Vagina (tissue), 2 donors: ENCODE results near the gene LCMT1. TPM values are rescaled to one million over a fixed set of nuclear protein-coding genes. Genes with fewer than 3 reads are reported as not detected.

Experiments
- DNase-seq, 2 donors: peaks; one replicate each; pipeline ENCODE4 v3.0.0-alpha.2; 2017; ENCODE audit errors: extremely low spot score in 2 of 2
- H3K27ac ChIP-seq: fragments of 200-600 bp; sonication (generic); one replicate; pipeline ENCODE4 v1.5.1; 2019
- H3K27me3 ChIP-seq: fragments of 200-600 bp; sonication (generic); one replicate; pipeline ENCODE4 v1.5.1; 2019
- H3K36me3 ChIP-seq, 2 donors: fragments of 200-600 bp; sonication (generic); one replicate each; pipeline ENCODE4 v1.5.1; 2017 to 2019
- H3K4me1 ChIP-seq: fragments of 200-600 bp; sonication (generic); one replicate; pipeline ENCODE4 v1.5.1; 2019
- H3K4me3 ChIP-seq, 2 donors: fragments of 200-600 bp; sonication (generic); 1 replicate in 1 of 2; 2 replicates in 1 of 2; pipeline ENCODE4 v1.5.1; 2016 to 2019
- H3K9me3 ChIP-seq: fragments of 200-600 bp; sonication (generic); one replicate; pipeline ENCODE4 v1.5.1; 2019
- POLR2A ChIP-seq, 2 donors: fragments of 450-650 bp; IDR thresholded peaks; one replicate each; pipeline ENCODE4 v1.6.1; 2017; ENCODE audit warnings: antibody characterized with exemption in 2 of 2, mild to moderate bottlenecking in 2 of 2, moderate library complexity in 2 of 2
- POLR2AphosphoS5 ChIP-seq, 2 donors: sonication (generic); formaldehyde crosslinking; IDR thresholded peaks; one replicate each; pipeline ENCODE4 v1.9.0; 2017; ENCODE audit warnings: antibody characterized with exemption in 2 of 2, mild to moderate bottlenecking in 2 of 2, low read depth in 1 of 2; ENCODE audit not compliant: insufficient read depth in 1 of 2
- intact Hi-C: fragments of 100-400 bp; cut with DNase I; formaldehyde crosslinking; loops from one replicate; pipeline ENCODE4 v1.15.1; 2023
- total RNA-seq: library from RNA; depleted of rRNA; stranded (reverse); fragments of >200 nt; gene quantifications from one replicate; pipeline ENCODE4 v1.2.3, GENCODE V29; 2016
- TF ChIP-seq, protein P1 (sequence below), 3 experiments: fragments of 450-650 bp in 2 of 3; fragments of 200-600 bp in 1 of 3; sonication (generic) in 1 of 3; IDR thresholded peaks; one replicate each; pipeline ENCODE4 v1.5.1; 2017 to 2019; ENCODE audit warnings: antibody characterized with exemption in 3 of 3, mild to moderate bottlenecking in 2 of 3, moderate library complexity in 2 of 3

The LCMT1 gene
- total RNA-seq, 1 donor from 2014 or later, result 29.2 TPM

DNA sequence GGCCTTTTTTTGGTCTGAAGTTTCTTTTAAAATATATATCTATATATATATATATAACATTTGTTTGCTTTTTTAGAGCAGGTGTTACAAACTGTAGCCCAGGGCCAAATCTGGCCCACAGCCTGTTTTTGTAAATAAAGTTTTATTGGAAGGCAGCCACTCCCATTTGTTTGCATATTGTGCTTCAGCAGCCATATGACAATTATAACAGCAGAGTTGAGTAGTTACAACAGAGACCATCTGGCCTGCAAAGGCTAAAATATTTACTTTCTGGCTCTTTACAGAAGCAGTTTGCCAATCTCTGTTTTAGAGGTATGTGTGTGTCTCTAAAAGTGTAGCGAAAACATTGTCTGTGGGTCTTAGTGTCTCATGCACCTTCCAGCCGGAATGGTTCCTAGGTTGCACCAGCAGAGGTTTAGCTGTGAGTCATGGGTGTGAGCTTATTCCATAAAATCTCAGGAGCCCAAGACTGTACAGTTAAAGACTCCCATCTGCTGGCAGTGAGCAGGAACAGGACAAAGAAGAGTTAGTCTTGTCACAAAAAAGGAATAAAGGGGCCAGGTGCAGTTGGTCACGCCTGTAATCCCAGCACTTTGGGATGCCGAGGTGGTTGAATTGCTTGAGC, 23.8 kb downstream of the LCMT1 start:
- no peak overlapping the region for H3K27ac ChIP-seq
- no peaks in the 10 kb centered on the region for H3K27me3 ChIP-seq
- no peak for TF ChIP-seq POLR2AphosphoS5 (IDR thresholded peaks at IDR 0.05; ENCODE audit: insufficient read depth in 1 of 2, low read depth in 1 of 2)
- TF ChIP-seq, protein P1, sequence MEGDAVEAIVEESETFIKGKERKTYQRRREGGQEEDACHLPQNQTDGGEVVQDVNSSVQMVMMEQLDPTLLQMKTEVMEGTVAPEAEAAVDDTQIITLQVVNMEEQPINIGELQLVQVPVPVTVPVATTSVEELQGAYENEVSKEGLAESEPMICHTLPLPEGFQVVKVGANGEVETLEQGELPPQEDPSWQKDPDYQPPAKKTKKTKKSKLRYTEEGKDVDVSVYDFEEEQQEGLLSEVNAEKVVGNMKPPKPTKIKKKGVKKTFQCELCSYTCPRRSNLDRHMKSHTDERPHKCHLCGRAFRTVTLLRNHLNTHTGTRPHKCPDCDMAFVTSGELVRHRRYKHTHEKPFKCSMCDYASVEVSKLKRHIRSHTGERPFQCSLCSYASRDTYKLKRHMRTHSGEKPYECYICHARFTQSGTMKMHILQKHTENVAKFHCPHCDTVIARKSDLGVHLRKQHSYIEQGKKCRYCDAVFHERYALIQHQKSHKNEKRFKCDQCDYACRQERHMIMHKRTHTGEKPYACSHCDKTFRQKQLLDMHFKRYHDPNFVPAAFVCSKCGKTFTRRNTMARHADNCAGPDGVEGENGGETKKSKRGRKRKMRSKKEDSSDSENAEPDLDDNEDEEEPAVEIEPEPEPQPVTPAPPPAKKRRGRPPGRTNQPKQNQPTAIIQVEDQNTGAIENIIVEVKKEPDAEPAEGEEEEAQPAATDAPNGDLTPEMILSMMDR (IDR thresholded peaks at IDR 0.05), result no peak
- H3K4me1 ChIP-seq, result peaks cover 1% of the 10 kb centered on the region
- no peak for DNase-seq
- intact Hi-C loops, result no loop called here
- H3K36me3 ChIP-seq, result peaks cover 0 to 46% of the 10 kb centered on the region in 2 donors
- no peaks in the 10 kb centered on the region for H3K9me3 ChIP-seq
- no peak overlapping the region for H3K4me3 ChIP-seq

DNA sequence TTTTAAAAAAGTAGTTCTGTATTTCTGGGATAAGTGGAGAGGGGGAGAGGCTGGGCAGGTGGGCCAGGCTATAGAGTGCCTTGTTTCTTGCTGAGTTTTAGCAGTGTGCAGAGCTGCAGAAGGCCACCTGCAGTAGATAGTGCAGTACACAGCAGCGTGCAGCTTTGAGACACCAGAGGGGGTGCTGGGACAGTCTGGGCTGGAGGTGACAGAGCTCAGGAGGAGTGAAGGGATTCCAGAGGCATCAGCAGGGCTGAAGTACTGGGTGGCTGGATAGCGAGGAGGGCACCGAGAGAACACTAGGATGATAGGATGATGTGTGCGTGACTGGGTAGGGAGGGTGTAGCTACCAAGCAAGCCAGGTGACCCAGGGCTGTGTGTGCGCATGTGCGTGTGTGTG, 26.6 kb downstream of the LCMT1 start:
- intact Hi-C loops, result no loop called here

DNA sequence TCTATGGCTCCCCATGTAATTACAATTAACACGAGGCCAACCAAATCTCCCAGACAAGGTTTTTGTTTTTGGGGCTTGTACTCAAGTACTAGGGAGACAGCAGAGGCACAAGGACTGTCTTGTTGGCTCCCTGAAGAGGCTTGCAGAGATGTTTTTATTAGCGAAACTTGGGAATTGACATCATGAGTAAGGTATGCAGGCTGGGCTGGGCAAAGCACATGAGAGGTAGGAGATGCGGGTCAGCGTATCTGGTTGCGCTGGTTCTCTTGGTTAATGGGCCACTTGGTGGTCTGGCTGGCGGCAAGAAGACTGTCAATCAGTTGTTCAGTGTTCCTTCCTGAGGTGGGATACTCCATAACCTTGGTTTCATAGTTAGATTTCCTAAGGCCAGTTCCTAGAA, 28.9 kb downstream of the LCMT1 start:
- intact Hi-C loops, result no loop called here
- peak overlapping the region; percentile 59 for H3K27ac ChIP-seq
- DNase-seq, result no peak
- no peaks in the 10 kb centered on the region for H3K9me3 ChIP-seq
- H3K27me3 ChIP-seq, result no peaks in the 10 kb centered on the region
- TF ChIP-seq POLR2A (IDR thresholded peaks at IDR 0.05) (no peak), POLR2AphosphoS5 (IDR thresholded peaks at IDR 0.05; ENCODE audit: insufficient read depth in 1 of 2, low read depth in 1 of 2) (no peak)
- TF ChIP-seq, protein P1 (IDR thresholded peaks at IDR 0.05), result no peak
- peaks cover 14% of the 10 kb centered on the region for H3K4me1 ChIP-seq
- H3K4me3 ChIP-seq, result no peak overlapping the region
- H3K36me3 ChIP-seq, result peaks cover 0 to 33% of the 10 kb centered on the region in 2 donors

More for the DNA sequence above, 26.6 kb downstream of the LCMT1 start:
- Histone ChIP-seq H3K36me3 (peaks cover 0 to 44% of the 10 kb centered on the region in 2 donors), H3K4me1 (peaks cover 14% of the 10 kb centered on the region), H3K27me3 (no peaks in the 10 kb centered on the region), H3K4me3 (no peak overlapping the region), H3K9me3 (no peaks in the 10 kb centered on the region), H3K27ac (no peak overlapping the region)
- TF ChIP-seq POLR2A (IDR thresholded peaks at IDR 0.05) (no peak), POLR2AphosphoS5 (IDR thresholded peaks at IDR 0.05; ENCODE audit: insufficient read depth in 1 of 2, low read depth in 1 of 2) (no peak)
- TF ChIP-seq, protein P1 (IDR thresholded peaks at IDR 0.05), result no peak
- no peak for DNase-seq

DNA sequence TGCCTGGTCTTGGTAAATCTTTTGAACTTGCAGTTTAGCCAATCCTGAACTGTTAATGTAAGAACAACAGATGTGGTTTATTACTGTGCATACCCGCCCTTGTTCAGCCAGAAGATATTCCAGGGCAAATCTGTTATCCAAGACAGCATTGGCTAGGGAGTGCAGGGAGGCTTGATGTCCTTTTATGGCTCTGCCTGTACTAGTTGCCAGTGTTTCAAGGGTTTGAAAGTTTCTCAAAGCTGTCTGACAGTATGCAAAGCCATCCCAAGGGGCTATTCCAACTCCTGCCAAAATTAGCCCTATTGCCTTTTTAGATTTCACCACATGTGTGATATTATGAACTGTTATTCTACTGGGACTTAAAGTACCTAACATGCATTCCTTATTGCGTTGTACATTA, 30.1 kb downstream of the LCMT1 start:
- Histone ChIP-seq H3K4me1 (peaks cover 14% of the 10 kb centered on the region), H3K27me3 (no peaks in the 10 kb centered on the region), H3K9me3 (no peaks in the 10 kb centered on the region), H3K27ac (peak overlapping the region; percentile 59), H3K36me3 (peaks cover 0 to 31% of the 10 kb centered on the region in 2 donors), H3K4me3 (no peak overlapping the region)
- intact Hi-C loops, result no loop called here
- TF ChIP-seq POLR2AphosphoS5 (IDR thresholded peaks at IDR 0.05; ENCODE audit: insufficient read depth in 1 of 2, low read depth in 1 of 2) (no peak), POLR2A (IDR thresholded peaks at IDR 0.05) (no peak)
- TF ChIP-seq, protein P1 (IDR thresholded peaks at IDR 0.05), result no peak
- no peak for DNase-seq

DNA sequence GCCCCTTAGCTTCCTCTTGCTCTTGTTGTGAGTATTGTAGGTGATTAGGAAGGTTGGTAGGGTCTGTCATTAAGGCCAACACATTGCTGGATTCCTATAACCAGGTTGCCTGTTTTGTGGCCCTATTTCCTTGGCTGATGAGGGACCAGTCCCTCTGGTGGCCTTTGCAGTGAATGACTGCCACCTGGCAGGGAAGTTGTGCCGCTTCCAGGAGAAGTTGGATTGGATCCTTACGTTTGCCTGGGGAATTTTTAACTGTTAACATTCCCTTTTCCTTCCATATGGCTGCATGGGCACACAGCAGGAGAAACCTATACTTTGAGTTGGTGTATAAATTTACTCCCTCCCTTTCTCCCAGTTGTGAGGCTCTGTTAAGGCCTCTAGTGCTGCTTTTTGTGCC, 32.4 kb downstream of the LCMT1 start:
- peaks cover 0 to 27% of the 10 kb centered on the region in 2 donors for H3K36me3 ChIP-seq
- H3K4me1 ChIP-seq, result peaks cover 14% of the 10 kb centered on the region
- intact Hi-C loops, result no loop called here
- H3K9me3 ChIP-seq, result no peaks in the 10 kb centered on the region
- H3K27me3 ChIP-seq, result no peaks in the 10 kb centered on the region
- no peak overlapping the region for H3K4me3 ChIP-seq
- H3K27ac ChIP-seq, result no peak overlapping the region
- no peak for TF ChIP-seq POLR2A (IDR thresholded peaks at IDR 0.05)
- no peak for TF ChIP-seq POLR2AphosphoS5 (IDR thresholded peaks at IDR 0.05; ENCODE audit: insufficient read depth in 1 of 2, low read depth in 1 of 2)
- TF ChIP-seq, protein P1 (IDR thresholded peaks at IDR 0.05), result no peak
- DNase-seq, result no peak
